GM23338 (cell line): Measurements from ENCODE around the gene RTN3. TPM values are rescaled to one million over a fixed set of nuclear protein-coding genes. Genes with fewer than 3 reads are reported as not detected.

Experiments used
- ATAC-seq: fragments of 200-7000 bp; cut with Tn5 transposase; 3 replicates; pipeline ENCODE4 v1.9.1; 2020
- DNase-seq: peaks from one replicate; pipeline ENCODE4 v3.0.0-alpha.2; 2015; ENCODE audit warnings: low spot score
- H2AFZ ChIP-seq: fragments of 200-600 bp; sonication (generic); 2 replicates; pipeline ENCODE4 v1.8.0; 2016; ENCODE audit warnings: antibody characterized with exemption, mild to moderate bottlenecking, moderate library complexity
- H3F3A ChIP-seq: fragments of 200-600 bp; sonication (generic); replicated peaks from 2 replicates; pipeline ENCODE4 v1.8.0; 2017; ENCODE audit warnings: antibody characterized with exemption, mixed run types, low read depth
- H3K27ac ChIP-seq: fragments of 200-600 bp; sonication (generic); 2 replicates; pipeline ENCODE4 v1.6.1; 2016; ENCODE audit warnings: low read depth
- H3K27me3 ChIP-seq: fragments of 200-600 bp; sonication (generic); 2 replicates; pipeline ENCODE4 v1.8.0; 2016; ENCODE audit warnings: mild to moderate bottlenecking, mixed run types, moderate library complexity; ENCODE audit not compliant: insufficient read depth
- H3K36me3 ChIP-seq: fragments of 200-600 bp; sonication (generic); 2 replicates; pipeline ENCODE4 v1.8.0; 2016; ENCODE audit warnings: mild to moderate bottlenecking; ENCODE audit not compliant: insufficient read depth
- H3K4me1 ChIP-seq: fragments of 200-600 bp; sonication (generic); 2 replicates; pipeline ENCODE4 v1.8.0; 2016; ENCODE audit warnings: mild to moderate bottlenecking, moderate library complexity; ENCODE audit not compliant: insufficient read depth
- H3K4me2 ChIP-seq: fragments of 200-600 bp; sonication (generic); 2 replicates; pipeline ENCODE4 v1.7.1; 2017; ENCODE audit warnings: mixed run types
- H3K4me3 ChIP-seq: fragments of 200-600 bp; sonication (generic); 2 replicates; pipeline ENCODE4 v1.6.1; 2016; ENCODE audit warnings: mixed run types
- H3K79me2 ChIP-seq: fragments of 200-600 bp; sonication (generic); replicated peaks from 2 replicates; pipeline ENCODE4 v1.8.0; 2017; ENCODE audit warnings: mild to moderate bottlenecking; ENCODE audit not compliant: insufficient read depth
- H3K9me2 ChIP-seq: fragments of 200-600 bp; sonication (generic); 2 replicates; pipeline ENCODE4 v1.8.0; 2017; ENCODE audit not compliant: insufficient read depth
- H4K20me1 ChIP-seq: fragments of 200-600 bp; sonication (generic); replicated peaks from 2 replicates; pipeline ENCODE4 v1.8.0; 2017; ENCODE audit warnings: mild to moderate bottlenecking; ENCODE audit not compliant: insufficient read depth
- H3K27ac Mint-ChIP-seq: 2 replicates; pipeline ENCODE4 v1.8.0; 2020; ENCODE audit warnings: inconsistent platforms, mild to moderate bottlenecking, moderate library complexity, mixed read lengths
- H3K27me3 Mint-ChIP-seq: 3 replicates; pipeline ENCODE4 v1.8.0; 2022; ENCODE audit warnings: low read depth, mild to moderate bottlenecking, moderate library complexity, mixed read lengths, inconsistent platforms; ENCODE audit not compliant: insufficient read depth, poor library complexity
- H3K36me3 Mint-ChIP-seq: 3 replicates; pipeline ENCODE4 v1.8.0; 2021; ENCODE audit warnings: low read depth, mild to moderate bottlenecking, inconsistent platforms, moderate library complexity, mixed read lengths
- H3K4me1 Mint-ChIP-seq: 3 replicates; pipeline ENCODE4 v1.8.0; 2020; ENCODE audit warnings: mild to moderate bottlenecking, inconsistent platforms, mixed read lengths
- H3K4me3 Mint-ChIP-seq: 3 replicates; pipeline ENCODE4 v1.8.0; 2021; ENCODE audit warnings: moderate library complexity, mild to moderate bottlenecking, inconsistent platforms, mixed read lengths
- H3K9me3 Mint-ChIP-seq: 3 replicates; pipeline ENCODE4 v1.8.0; 2020; ENCODE audit warnings: moderate library complexity, mild to moderate bottlenecking, inconsistent platforms, mixed read lengths
- CTCF ChIP-seq, 2 experiments: fragments of 200-600 bp in 1 of 2; sonication (generic) in 1 of 2; conservative IDR thresholded peaks; 2 replicates each; pipeline versions ENCODE4 v1.5.1 to v1.6.1; 2016 to 2017; ENCODE audit warnings: antibody characterized with exemption in 2 of 2, low read depth in 2 of 2, mild to moderate bottlenecking in 2 of 2, moderate library complexity in 1 of 2
- EZH2phosphoT487 ChIP-seq: fragments of 200-600 bp; sonication (generic); IDR thresholded peaks from one replicate; pipeline ENCODE4 v1.8.1; 2018; ENCODE audit warnings: antibody characterized with exemption; ENCODE audit not compliant: unreplicated experiment
- ZNF462 ChIP-seq: fragments of 250-450 bp; sonication (Bioruptor Pico); IDR thresholded peaks from 2 replicates; pipeline ENCODE4 v1.5.0; 2020; ENCODE audit warnings: mild to moderate bottlenecking, moderate library complexity
- polyA plus RNA-seq: library from polyadenylated mRNA; unstranded; fragments of >200 nt; fragmentation: Nextera tagmentation; extraction: Ambion mirVana; gene quantifications from 2 replicates; pipeline ENCODE4 v1.2.1, GENCODE V29; 2016
- total RNA-seq: library from RNA; depleted of rRNA; stranded (reverse); fragments of >200 nt; shearing (Covaris generic); gene quantifications from 2 replicates; pipeline ENCODE4 v1.2.3, GENCODE V29; 2014
- TF ChIP-seq, protein P1 (sequence below): IDR thresholded peaks from 2 replicates; pipeline ENCODE4 v1.6.1; 2016; ENCODE audit warnings: antibody characterized with exemption

The RTN3 gene
- total and polyA plus RNA-seq, 2 experiments from 2014 or later = 138 to 162 TPM

GRCh38 chr11:63769042-63769713 lies 87.9 kb downstream of the RTN3 start (continued):
- no peak for TF ChIP-seq ZNF462
- TF ChIP-seq, protein P1, sequence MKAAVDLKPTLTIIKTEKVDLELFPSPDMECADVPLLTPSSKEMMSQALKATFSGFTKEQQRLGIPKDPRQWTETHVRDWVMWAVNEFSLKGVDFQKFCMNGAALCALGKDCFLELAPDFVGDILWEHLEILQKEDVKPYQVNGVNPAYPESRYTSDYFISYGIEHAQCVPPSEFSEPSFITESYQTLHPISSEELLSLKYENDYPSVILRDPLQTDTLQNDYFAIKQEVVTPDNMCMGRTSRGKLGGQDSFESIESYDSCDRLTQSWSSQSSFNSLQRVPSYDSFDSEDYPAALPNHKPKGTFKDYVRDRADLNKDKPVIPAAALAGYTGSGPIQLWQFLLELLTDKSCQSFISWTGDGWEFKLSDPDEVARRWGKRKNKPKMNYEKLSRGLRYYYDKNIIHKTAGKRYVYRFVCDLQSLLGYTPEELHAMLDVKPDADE = no peak

- Histone ChIP-seq H3K9me2 (no peaks in the 10 kb centered on the region), H3K4me2 (peak overlapping the region; percentile 95), H3K4me1 (peaks cover 32% of the 10 kb centered on the region), H3K27ac (no peak overlapping the region), H3K36me3 (no peaks in the 10 kb centered on the region), H2AFZ (peak overlapping the region; percentile 78), H3F3A (0 out of 2 replicates have a peak, but pooled peaks cover 12% of the 10 kb centered on the region), H3K79me2 (peaks cover 23% of the 10 kb centered on the region), H4K20me1 (peaks cover 12% of the 10 kb centered on the region), H3K27me3 (peaks cover 36% of the 10 kb centered on the region), H3K4me3 (peak overlapping the region; percentile 75)
- Mint-ChIP-seq H3K4me1 (peaks cover 35% of the 10 kb centered on the region), H3K9me3 (peaks cover 3% of the 10 kb centered on the region; the same call in 1 of the 3 replicates), H3K4me3 (peak overlapping the region; percentile 80), H3K36me3 (peaks cover 14% of the 10 kb centered on the region; the same call in 2 of the 3 replicates), H3K27me3 (peaks cover 40% of the 10 kb centered on the region), H3K27ac (no peak overlapping the region)
- DNase-seq = peak; percentile 58
- peak; percentile 3 for ATAC-seq
- TF ChIP-seq CTCF (conservative IDR thresholded peaks at IDR 0.05; ENCODE audit: low read depth in 2 of 2) (no peak), EZH2phosphoT487 (no peak)
- TF ChIP-seq, protein P1 = no peak
Observed at GRCh38 chr11:63769714-63770455, 88.6 kb downstream of the RTN3 start.
